ENCODE results near the gene RPLP1.

Gene RPLP1

DNA sequence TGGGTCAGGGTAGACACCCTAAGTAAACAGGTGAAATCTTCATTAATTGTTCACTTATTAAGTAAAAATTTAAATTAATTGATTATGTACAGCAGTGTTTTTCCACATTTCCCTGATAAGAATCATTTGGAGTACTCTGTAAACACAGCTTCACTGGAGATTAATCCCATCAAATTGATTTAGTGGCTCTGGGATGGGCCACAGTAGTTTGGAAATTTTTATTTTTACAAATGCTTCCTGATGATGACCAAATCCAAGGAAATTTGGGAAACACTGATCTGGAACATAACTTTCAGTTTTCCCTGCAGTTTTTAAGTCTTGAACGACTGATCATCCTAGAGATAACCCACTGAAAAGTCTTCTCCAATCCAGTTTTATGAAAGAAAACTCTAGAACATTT is 18.8 kb upstream of the RPLP1 start:
- no peak for DNase-seq
- Histone ChIP-seq H3K27me3 (replicated peaks) (no peaks in the 10 kb centered on the region), H3K27ac (no peak overlapping the region), H3K36me3 (replicated peaks) (no peaks in the 10 kb centered on the region), H3K4me3 (ENCODE audit: low read depth, low read length) (no peak overlapping the region)
- in situ Hi-C loops (cut with HindIII; ENCODE audit: low pct_ligation_motif_present, low sequenced_read_pairs): no loop called here
- TF ChIP-seq, protein P1, sequence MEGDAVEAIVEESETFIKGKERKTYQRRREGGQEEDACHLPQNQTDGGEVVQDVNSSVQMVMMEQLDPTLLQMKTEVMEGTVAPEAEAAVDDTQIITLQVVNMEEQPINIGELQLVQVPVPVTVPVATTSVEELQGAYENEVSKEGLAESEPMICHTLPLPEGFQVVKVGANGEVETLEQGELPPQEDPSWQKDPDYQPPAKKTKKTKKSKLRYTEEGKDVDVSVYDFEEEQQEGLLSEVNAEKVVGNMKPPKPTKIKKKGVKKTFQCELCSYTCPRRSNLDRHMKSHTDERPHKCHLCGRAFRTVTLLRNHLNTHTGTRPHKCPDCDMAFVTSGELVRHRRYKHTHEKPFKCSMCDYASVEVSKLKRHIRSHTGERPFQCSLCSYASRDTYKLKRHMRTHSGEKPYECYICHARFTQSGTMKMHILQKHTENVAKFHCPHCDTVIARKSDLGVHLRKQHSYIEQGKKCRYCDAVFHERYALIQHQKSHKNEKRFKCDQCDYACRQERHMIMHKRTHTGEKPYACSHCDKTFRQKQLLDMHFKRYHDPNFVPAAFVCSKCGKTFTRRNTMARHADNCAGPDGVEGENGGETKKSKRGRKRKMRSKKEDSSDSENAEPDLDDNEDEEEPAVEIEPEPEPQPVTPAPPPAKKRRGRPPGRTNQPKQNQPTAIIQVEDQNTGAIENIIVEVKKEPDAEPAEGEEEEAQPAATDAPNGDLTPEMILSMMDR (IDR thresholded peaks at IDR 0.05; ENCODE audit: low read depth, low read length, missing control alignments): no peak

DNA sequence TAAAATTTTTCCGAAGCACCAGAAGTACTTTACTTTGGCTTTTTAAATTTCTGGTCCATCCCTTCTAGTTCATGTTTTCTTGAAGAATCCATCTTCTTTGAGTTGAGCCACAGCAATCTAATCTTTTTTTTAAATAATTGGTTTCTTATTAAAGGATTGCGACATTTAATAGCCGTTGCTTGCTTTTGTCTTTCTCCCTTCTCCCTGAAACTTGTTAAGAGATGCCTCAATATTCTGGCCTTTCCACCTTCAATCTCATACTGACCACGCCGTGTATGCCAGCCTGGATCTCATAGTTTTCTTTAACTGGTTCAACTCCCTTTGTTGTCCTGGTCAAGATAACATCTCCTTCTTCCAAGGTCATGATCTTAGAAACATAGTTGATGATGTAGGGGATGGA is 18.4 kb upstream of the RPLP1 start:
- Histone ChIP-seq H3K4me3 (ENCODE audit: low read depth, low read length) (no peak overlapping the region), H3K36me3 (replicated peaks) (no peaks in the 10 kb centered on the region), H3K27ac (no peak overlapping the region), H3K27me3 (replicated peaks) (no peaks in the 10 kb centered on the region)
- in situ Hi-C loops (cut with HindIII; ENCODE audit: low pct_ligation_motif_present, low sequenced_read_pairs): no loop called here
- DNase-seq: no peak
- TF ChIP-seq, protein P1 (IDR thresholded peaks at IDR 0.05; ENCODE audit: low read depth, low read length, missing control alignments): no peak

DNA sequence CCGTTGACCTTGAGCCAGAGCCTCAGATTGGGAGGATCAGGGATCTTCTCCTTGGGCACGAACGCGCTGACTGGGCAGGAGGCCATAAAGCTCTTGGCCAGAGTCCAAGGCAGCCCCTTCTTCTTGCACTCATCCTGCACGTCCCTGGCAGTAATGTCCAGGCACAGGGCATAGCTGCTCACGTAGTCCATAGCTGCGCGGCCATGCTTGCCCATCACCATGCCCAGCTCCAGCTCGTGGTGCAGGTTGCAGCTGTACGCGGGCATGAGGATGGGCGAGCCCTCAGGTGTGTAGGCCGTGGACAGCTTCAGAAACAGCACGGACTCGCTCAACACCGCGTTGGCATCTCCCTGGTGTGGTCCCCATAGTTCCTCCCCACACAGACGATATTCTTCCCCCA is 17.9 kb upstream of the RPLP1 start:
- no peak overlapping the region for H3K27ac ChIP-seq
- in situ Hi-C loops (cut with HindIII; ENCODE audit: low pct_ligation_motif_present, low sequenced_read_pairs): no loop called here
- no peaks in the 10 kb centered on the region for H3K27me3 ChIP-seq (replicated peaks)
- H3K36me3 ChIP-seq (replicated peaks): no peaks in the 10 kb centered on the region
- no peak overlapping the region for H3K4me3 ChIP-seq (ENCODE audit: low read depth, low read length)
- TF ChIP-seq, protein P1 (IDR thresholded peaks at IDR 0.05; ENCODE audit: low read depth, low read length, missing control alignments): no peak
- no peak for DNase-seq

DNA sequence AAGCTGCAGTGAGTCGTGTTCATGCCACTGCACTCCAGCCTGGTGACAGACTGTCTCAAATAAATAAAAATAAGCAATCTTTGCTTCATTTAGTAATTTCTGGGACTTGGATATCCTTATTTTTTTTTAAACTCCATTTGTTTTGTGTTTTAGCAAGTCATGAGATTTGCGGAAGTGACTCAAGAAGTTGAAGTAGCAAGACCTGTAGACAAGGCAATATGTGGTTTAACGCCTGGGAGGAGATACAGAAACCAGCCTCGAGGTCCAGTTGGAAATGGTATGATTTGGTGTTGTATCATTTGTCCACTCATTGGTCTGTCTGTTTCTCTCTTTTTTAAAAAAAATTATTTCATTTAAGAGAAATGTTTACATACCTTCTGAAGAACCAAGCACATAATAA is 16.6 kb upstream of the RPLP1 start:
- TF ChIP-seq, protein P1 (IDR thresholded peaks at IDR 0.05; ENCODE audit: low read depth, low read length, missing control alignments): no peak
- Histone ChIP-seq H3K36me3 (replicated peaks) (no peaks in the 10 kb centered on the region), H3K27me3 (replicated peaks) (no peaks in the 10 kb centered on the region), H3K4me3 (ENCODE audit: low read depth, low read length) (no peak overlapping the region), H3K27ac (no peak overlapping the region)
- in situ Hi-C loops (cut with HindIII; ENCODE audit: low pct_ligation_motif_present, low sequenced_read_pairs): no loop called here
- DNase-seq: no peak

DNA sequence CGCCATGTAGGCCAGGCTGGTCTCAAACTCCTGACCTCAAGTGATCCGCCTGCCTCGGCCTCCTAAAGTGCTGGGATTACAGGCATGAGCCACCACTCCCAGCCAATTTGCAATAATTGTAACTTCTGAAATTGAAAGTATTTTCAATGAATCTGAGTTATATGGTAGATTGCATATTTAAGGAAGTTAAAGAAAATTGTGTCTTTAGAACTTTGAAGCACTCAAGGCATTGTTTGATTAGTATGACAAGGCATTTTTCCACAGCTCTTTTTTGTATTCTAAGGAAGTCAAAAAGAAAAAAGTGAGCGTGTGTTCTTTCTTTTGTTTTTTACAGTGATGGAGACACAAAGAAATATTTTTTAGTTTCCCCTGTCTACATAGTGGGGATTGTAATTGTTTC is 15.7 kb upstream of the RPLP1 start:
- DNase-seq: no peak
- Histone ChIP-seq H3K27me3 (replicated peaks) (no peaks in the 10 kb centered on the region), H3K27ac (no peak overlapping the region), H3K4me3 (ENCODE audit: low read depth, low read length) (no peak overlapping the region), H3K36me3 (replicated peaks) (no peaks in the 10 kb centered on the region)
- TF ChIP-seq, protein P1 (IDR thresholded peaks at IDR 0.05; ENCODE audit: low read depth, low read length, missing control alignments): no peak
- in situ Hi-C loops (cut with HindIII; ENCODE audit: low pct_ligation_motif_present, low sequenced_read_pairs): no loop called here

DNA sequence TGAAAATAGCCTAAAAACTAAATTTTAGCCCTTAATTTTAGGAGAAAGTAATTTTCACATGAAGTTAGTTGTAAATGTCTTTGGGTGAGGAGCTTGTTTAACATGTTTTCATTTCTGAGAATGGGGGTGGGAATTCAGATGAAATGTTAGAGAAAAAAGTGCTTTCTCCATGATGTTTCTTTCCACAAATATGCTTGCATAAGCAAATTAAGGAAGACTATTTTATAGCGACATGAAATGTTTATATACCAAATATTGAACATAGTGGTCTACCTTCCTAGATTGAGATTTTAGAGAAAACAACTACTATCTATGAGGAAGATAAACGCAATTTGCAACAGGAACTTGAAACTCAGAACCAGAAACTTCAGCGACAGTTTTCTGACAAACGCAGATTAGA is 13.0 kb upstream of the RPLP1 start:
- Histone ChIP-seq H3K27me3 (replicated peaks) (no peaks in the 10 kb centered on the region), H3K27ac (no peak overlapping the region), H3K4me3 (ENCODE audit: low read depth, low read length) (no peak overlapping the region), H3K36me3 (replicated peaks) (no peaks in the 10 kb centered on the region)
- in situ Hi-C loops (cut with HindIII; ENCODE audit: low pct_ligation_motif_present, low sequenced_read_pairs): no loop called here
- TF ChIP-seq, protein P1 (IDR thresholded peaks at IDR 0.05; ENCODE audit: low read depth, low read length, missing control alignments): no peak
- DNase-seq: no peak

Data from brain microvascular endothelial cell (primary cell).